H1 (cell line): ENCODE data around the gene SCN1B. TPM values are rescaled to one million over a fixed set of nuclear protein-coding genes. Genes with fewer than 3 reads are reported as not detected.

Experiments used
- SAP30 ChIP-seq: fragments of 300-600 bp; sonication (generic); IDR thresholded peaks from 2 replicates; pipeline ENCODE4 v1.7.1; 2012; ENCODE audit warnings: low read length, moderate library complexity, mild to moderate bottlenecking, inconsistent platforms; ENCODE audit not compliant: insufficient read depth, insufficient replicate concordance
- polyA plus RNA-seq, 7 experiments: library from polyadenylated mRNA; depleted of rRNA in 3 of 7; stranded (reverse) in 5 of 7; unstranded in 2 of 7; fragments of >200 nt in 5 of 7; fragments of 200-250 nt in 2 of 7; gene quantifications; 1 replicate in 5 of 7; 2 replicates in 1 of 7; 4 replicates in 1 of 7; pipeline versions ENCODE4 v1.2.1 to v1.2.3, GENCODE V29; 2011 to 2013; ENCODE audit warnings: missing spikeins in 2 of 7, mixed read lengths in 2 of 7
- total RNA-seq: library from RNA; stranded (reverse); fragmentation: NEBNext Ultra II Directional; extraction: Animal tissue kit (Norgen Biotek cat#: 25700); gene quantifications from 2 replicates; pipeline ENCODE4 v1.2.1, GENCODE V29; 2021

The SCN1B gene
- total and polyA plus RNA-seq, 2 of the 8 experiments (the other 6 are each of a cell fraction or from before 2014, with no cell fraction given): 3.1 to 3.5 TPM

DNA sequence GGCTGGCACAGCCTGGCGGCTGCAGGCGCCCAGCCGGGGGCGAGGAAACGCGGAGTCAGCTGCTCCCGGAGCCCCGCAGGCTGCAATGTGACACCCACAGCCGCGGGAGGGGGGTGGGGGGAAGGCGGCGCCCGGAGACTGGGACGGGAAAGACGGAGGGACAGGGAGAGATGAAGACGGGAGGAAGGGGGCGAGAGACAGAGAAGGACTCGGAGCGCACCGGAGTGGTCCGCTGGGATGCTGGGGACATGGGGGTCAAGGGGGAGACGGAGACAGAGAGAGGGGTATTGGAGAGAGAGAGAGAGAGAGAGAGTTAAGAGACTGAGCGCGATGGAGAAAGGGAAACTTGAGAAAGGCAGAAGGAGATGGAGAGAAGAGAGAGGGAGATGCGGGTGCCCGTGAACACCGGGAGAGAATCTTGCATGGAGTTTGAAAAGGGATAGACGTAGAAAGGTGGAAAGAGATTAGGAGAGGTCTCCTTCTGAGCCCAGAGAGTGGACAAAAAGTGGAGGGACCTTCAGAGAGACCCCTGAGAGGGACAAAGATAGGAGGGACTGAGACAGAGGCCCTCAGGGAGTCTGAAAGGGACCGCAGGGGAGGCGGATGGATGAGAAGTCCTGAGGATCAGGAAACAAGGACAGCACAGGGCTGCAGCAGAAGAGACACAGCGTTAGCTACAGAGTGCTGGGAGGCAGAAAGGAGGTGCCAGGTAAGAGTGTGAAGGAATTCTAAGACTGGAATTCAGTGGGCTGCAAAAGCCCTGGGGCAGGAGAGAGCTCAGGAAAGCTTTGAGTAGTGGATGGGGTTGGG, 1.0 kb downstream of the SCN1B start (continued):
- TF ChIP-seq SAP30: no peak
